KOPT-K1 (cell line): ENCODE measurements around the gene HOXD4.

Source experiments
- H3K27ac ChIP-seq: fragments of 200-600 bp; sonication (generic); 2 replicates; pipeline ENCODE4 v1.5.1; 2016; ENCODE audit warnings: antibody characterized with exemption, mild to moderate bottlenecking, low read depth, low read length; ENCODE audit not compliant: poor library complexity, severe bottlenecking
- H3K36me3 ChIP-seq: fragments of 200-600 bp; sonication (generic); 2 replicates; pipeline ENCODE4 v1.5.1; 2017; ENCODE audit warnings: antibody characterized with exemption, mild to moderate bottlenecking, low read length, moderate library complexity; ENCODE audit not compliant: insufficient read depth
- H3K9me3 ChIP-seq: fragments of 200-600 bp; sonication (generic); 2 replicates; pipeline ENCODE4 v1.5.1; 2017; ENCODE audit warnings: antibody characterized with exemption, low read length, mild to moderate bottlenecking; ENCODE audit not compliant: insufficient read depth, poor library complexity, severe bottlenecking

The HOXD4 gene

GRCh38 chr2:176110415-176111308 lies 40.7 kb upstream of the HOXD4 start:
- Histone ChIP-seq H3K36me3 (no peaks in the 10 kb centered on the region), H3K27ac (no peak overlapping the region), H3K9me3 (no peaks in the 10 kb centered on the region)

- no peak overlapping the region for H3K27ac ChIP-seq
- H3K9me3 ChIP-seq = no peaks in the 10 kb centered on the region
- H3K36me3 ChIP-seq = no peaks in the 10 kb centered on the region
Observed at GRCh38 chr2:176111309-176111663, 40.1 kb upstream of the HOXD4 start.

- H3K9me3 ChIP-seq = no peaks in the 10 kb centered on the region
- no peak overlapping the region for H3K27ac ChIP-seq
- H3K36me3 ChIP-seq = no peaks in the 10 kb centered on the region
Observed at GRCh38 chr2:176111846-176112374, 39.4 kb upstream of the HOXD4 start.

- no peak overlapping the region for H3K27ac ChIP-seq
- no peaks in the 10 kb centered on the region for H3K36me3 ChIP-seq
- H3K9me3 ChIP-seq = no peaks in the 10 kb centered on the region
Observed at GRCh38 chr2:176112375-176113302, 38.7 kb upstream of the HOXD4 start.

- Histone ChIP-seq H3K36me3 (no peaks in the 10 kb centered on the region), H3K27ac (no peak overlapping the region), H3K9me3 (no peaks in the 10 kb centered on the region)
Observed at GRCh38 chr2:176114120-176114929, 37.0 kb upstream of the HOXD4 start.

GRCh38 chr2:176114930-176115625 lies 36.3 kb upstream of the HOXD4 start:
- Histone ChIP-seq H3K9me3 (no peaks in the 10 kb centered on the region), H3K36me3 (no peaks in the 10 kb centered on the region), H3K27ac (no peak overlapping the region)

GRCh38 chr2:176115883-176116813 lies 35.2 kb upstream of the HOXD4 start, which contains the start of gene HOXD10:
Gene HOXD10 (plus strand): TSS chr2:176116778. CDS start chr2:176116834, 56 bp downstream.
- Histone ChIP-seq H3K9me3 (no peaks in the 10 kb centered on the region), H3K27ac (no peak within 1 kb of the TSS), H3K36me3 (no peaks in the 10 kb centered on the region)

GRCh38 chr2:176117162-176117822 lies 34.1 kb upstream of the HOXD4 start:
- H3K36me3 ChIP-seq = no peaks in the 10 kb centered on the region
- H3K27ac ChIP-seq = no peak overlapping the region
- H3K9me3 ChIP-seq = no peaks in the 10 kb centered on the region

- Histone ChIP-seq H3K36me3 (no peaks in the 10 kb centered on the region), H3K27ac (no peak overlapping the region), H3K9me3 (no peaks in the 10 kb centered on the region)
Observed at GRCh38 chr2:176117823-176118371, 33.5 kb upstream of the HOXD4 start.

GRCh38 chr2:176118601-176119339 lies 32.6 kb upstream of the HOXD4 start:
- Histone ChIP-seq H3K36me3 (no peaks in the 10 kb centered on the region), H3K9me3 (no peaks in the 10 kb centered on the region), H3K27ac (no peak overlapping the region)

GRCh38 chr2:176120364-176121189 lies 30.8 kb upstream of the HOXD4 start:
- Histone ChIP-seq H3K36me3 (no peaks in the 10 kb centered on the region), H3K9me3 (no peaks in the 10 kb centered on the region), H3K27ac (no peak overlapping the region)
